GM13977 (cell line): ENCODE results near the gene RIC1.

Experiments
- DNase-seq: peaks from one replicate; pipeline ENCODE4 v3.0.0; 2012; ENCODE audit warnings: low spot score
- in situ Hi-C: fragments of 300-500 bp; cut with MboI; formaldehyde crosslinking; loops from one replicate; pipeline ENCODE4 v1.12.0; 2022; ENCODE audit warnings: low sequenced_read_pairs, low pct_unique_long_range_greater_than_20kb, mixed read lengths, inconsistent platforms; ENCODE audit not compliant: unreplicated experiment
- TF ChIP-seq, protein P1 (sequence below): IDR thresholded peaks from 2 replicates; pipeline ENCODE4 v1.5.1; 2012; ENCODE audit warnings: mild to moderate bottlenecking, control low read depth; ENCODE audit not compliant: insufficient read depth; ENCODE audit errors: extremely low read depth, missing control alignments

RIC1 gene

DNA sequence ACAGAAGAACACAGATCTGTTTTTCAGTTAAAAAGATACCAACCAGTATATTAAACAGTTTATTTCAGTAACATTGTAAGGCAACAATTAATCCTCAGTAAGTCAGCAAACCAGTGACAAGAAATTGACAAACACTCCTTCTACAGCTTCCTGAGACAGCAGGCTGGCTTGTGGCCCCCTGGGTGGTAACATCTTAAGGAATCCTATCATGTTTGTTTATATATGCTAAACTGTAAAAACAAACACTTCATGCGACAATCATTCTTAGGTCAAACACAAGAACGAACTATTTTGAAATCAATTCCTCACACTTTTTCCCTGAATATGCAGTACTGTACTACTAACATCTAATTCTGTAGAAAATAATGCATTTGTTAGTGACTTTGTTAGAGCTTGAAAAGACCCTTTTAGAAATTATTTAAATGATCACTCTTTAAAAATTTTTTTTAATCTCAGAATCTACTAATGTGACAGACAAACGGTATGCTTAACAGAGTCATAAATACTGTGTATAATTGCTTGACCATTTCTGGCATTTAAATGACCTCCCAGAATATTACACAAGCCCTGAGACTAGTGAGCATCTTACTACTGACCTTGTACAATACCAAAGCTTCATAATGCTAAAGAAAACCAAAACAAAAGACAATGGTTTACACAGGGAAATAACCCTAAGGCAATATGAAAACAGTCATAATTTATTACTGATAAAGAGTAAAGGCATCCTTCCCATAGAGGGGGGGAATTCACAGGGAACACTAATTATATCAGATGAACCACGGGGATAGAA lies 155.8 kb downstream of the RIC1 start:
- no peak for DNase-seq
- in situ Hi-C loops, result no loop called here
- TF ChIP-seq, protein P1, sequence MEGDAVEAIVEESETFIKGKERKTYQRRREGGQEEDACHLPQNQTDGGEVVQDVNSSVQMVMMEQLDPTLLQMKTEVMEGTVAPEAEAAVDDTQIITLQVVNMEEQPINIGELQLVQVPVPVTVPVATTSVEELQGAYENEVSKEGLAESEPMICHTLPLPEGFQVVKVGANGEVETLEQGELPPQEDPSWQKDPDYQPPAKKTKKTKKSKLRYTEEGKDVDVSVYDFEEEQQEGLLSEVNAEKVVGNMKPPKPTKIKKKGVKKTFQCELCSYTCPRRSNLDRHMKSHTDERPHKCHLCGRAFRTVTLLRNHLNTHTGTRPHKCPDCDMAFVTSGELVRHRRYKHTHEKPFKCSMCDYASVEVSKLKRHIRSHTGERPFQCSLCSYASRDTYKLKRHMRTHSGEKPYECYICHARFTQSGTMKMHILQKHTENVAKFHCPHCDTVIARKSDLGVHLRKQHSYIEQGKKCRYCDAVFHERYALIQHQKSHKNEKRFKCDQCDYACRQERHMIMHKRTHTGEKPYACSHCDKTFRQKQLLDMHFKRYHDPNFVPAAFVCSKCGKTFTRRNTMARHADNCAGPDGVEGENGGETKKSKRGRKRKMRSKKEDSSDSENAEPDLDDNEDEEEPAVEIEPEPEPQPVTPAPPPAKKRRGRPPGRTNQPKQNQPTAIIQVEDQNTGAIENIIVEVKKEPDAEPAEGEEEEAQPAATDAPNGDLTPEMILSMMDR, result no peak

DNA sequence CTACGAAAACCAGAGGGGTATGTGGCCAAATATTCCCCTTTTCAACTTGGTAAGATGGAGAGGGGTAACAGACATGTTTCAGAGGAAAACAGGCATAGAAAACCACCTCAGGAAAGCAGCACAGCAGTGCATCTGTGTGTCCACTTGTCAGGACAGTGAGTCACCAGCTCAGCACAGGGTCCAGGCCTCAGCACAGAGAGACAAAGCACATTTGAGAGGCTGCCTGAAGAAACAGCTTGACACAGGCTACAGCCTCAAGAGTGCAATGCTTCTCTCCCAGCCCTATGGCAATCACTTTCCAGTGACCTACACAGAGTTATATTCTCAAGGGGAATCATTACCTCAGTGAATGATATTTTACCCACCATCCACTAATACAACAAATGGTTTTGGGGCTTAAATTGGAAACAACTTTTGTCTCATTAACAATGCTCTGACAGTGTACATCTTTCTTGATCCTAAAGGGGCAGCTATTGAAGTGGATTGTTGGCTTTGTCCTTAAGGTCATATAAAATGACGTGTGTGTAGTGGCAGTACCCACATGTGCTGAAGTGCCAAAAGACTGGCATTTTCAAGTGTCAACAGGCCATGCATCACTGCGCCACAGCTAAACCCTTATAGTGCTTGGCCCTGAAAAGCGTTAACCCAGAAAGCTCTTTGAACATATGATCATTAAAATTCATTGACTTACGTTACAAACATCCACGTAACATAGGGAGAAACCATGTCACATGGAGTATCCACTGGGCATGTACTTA lies 157.6 kb downstream of the RIC1 start:
- no peak for DNase-seq
- in situ Hi-C loops, result no loop called here
- TF ChIP-seq, protein P1, result no peak

DNA sequence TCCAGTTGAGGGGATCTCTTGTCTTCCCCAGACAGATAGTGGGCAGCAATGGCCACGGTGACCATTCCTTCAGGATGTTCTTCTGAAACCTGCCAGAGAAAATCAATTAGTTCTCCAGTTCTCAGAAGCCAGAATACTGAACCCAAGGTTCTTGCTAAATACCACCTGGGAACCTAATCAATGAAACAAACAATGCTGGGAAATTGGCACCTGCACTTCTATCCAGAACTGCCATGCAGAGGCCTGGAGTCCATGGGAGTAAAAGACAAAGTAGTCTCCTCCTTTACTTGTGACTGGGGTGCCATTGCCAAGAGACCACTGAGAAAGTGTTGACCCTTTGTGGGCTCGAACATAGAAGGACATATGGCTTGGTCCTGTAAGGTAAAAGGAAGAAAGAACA lies 158.3 kb downstream of the RIC1 start:
- in situ Hi-C loops, result no loop called here
- TF ChIP-seq, protein P1, result no peak
- DNase-seq, result no peak

DNA sequence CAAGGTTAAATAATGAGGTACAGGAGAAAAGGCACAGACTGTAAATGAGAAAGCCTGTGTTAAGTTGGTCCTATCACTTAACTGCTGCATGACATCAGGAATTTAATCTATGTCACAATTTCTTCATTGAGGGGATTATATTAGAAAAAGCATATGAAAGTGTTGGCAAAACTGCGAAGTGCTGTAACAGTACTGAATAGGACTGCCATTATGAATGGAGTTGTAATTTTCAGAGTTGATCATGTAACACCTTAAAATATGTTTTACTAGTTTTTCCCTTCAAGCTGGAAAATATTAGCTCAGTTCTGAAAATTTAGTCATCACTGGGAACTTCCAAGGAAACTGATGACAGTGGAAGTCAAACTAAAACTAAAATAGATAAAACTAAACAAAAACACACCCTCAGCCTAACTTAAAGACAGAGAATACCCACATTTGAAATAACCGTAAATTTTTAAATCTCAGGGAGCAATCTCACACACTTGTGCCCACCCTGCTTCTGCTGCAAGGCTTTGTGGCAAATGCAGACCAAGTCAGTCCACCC lies 158.9 kb downstream of the RIC1 start:
- in situ Hi-C loops, result no loop called here
- TF ChIP-seq, protein P1, result no peak
- no peak for DNase-seq

DNA sequence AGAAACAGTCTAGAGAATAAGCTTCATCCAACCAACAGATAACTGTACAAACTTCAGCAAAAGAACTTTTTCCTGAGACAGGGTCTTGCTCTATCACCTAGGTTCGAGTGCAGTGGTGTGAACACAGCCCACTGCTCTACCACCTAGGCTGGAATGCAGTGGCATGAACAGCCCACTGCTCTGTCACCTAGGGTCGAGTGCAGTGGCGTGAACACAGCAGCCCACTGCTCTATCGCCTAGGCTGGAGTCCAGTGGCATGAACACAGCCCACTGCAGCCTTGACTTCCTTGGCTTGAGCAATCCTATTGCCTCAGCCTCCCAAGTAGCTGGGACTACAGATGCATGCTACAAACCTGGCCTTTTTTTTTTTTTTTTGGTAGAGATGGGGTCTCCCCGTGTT lies 160.6 kb downstream of the RIC1 start:
- no peak for DNase-seq
- in situ Hi-C loops, result no loop called here
- TF ChIP-seq, protein P1, result no peak

DNA sequence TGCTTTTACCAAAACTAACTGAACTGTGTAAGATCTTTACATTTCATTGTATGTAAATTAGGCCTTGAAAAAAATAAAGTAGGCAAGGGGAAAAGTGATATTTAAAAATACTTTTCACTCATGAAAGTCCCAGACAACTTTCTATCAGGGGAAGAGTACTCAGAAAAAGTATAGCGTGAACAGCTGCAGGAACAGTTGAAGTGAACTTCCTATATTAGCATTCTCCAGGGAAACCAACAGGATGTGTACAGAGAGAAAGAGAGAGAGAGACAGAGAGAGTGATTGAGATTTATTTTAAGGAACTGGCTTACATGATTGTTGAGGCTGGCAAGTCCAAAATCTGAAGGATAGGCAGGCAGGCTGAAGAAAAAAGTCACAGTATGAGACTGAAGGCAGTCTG lies 162.0 kb downstream of the RIC1 start:
- in situ Hi-C loops, result no loop called here
- TF ChIP-seq, protein P1, result no peak
- no peak for DNase-seq
